GM18520 (cell line): ENCODE data around the gene CEP112.

ENCODE experiments used
- ATAC-seq: cut with Tn5 transposase; IDR thresholded peaks from one replicate; pipeline ENCODE4 v1.9.1; 2021; ENCODE audit not compliant: unreplicated experiment

Gene CEP112

DNA sequence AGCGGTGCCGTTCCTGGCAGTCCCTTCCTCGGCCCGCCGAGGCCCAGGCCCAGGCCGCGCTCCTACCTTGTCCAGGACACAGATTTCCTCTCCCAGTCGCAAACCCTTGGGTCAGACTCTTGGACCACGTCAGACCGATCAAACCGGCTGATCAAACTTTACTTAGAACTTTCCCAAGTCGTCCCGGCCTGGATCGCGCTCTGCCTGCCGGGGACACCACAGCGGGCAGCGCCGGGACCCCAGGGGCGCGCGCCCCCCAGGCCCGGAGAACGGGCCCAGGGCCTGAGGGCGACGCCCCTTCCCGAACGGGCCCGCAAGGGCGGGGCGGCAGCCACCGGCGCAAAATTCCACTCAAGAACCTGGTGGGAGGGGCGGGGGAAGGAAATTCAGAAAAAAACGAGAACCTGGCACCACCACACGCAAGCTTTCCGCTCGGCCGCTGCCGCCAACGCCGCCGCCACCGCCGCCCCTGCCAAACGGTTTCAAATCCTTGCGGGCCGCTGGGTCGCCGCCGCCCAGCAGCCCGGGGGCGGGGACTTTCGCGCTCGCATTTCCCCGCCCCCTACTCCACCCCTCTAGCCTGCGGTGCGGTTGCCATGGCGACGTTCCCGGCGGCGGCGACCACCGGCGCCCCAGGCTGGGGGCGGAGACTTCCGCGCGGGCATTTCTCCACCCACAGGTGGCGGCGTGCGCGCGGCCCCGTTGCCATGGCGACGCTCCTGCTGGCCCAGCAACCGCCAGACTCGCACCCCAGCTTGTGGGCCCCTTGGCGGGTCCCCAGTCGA lies at the start of gene CEP112:
Gene CEP112, minus strand, starts transcription at position 541 of the 785 bp plus-strand sequence.
- ATAC-seq: no peak

- ATAC-seq: no peak
Measured at GRCh38 chr17:66240630-66241029, 48.7 kb upstream of the CEP112 start.

- ATAC-seq: no peak
Measured at GRCh38 chr17:66240013-66240412, 48.1 kb upstream of the CEP112 start.

- no peak for ATAC-seq
Measured at GRCh38 chr17:66235377-66235994, 43.6 kb upstream of the CEP112 start.

GRCh38 chr17:66234611-66235010 lies 42.7 kb upstream of the CEP112 start:
- ATAC-seq: no peak

DNA sequence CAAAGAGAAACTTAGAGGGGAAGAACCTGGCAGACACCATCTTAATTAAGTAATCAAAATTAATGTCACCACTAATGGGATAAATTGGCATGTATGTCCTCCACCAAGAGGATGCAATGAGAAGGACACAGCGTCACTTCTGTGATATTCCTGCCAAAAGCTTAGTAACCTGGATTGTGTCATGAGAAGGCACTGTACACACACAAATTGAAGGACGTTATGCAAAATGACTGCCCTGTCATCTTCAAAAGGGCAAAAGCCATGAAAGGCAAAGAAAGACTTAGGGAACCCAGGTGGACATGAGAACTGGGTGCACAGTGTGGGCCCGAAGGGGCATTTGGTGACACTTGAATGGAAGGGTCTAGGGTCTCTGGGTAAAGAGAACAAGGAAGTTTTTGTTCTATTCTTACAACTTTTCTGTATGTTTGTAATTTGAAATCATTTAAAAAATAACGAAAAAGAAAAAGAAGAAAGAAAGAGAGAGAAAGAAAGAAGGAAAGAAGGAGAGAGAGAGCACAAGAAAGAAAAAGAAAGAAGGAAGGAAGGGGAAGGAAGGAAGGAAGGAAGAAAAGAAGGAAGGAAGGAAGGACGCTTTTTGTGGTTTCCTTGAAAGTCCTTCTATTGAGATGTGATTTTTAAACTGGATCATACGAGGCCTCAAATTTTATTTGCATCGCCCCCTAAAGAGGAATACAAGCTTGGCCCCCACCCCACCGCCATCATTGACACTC lies 41.3 kb upstream of the CEP112 start:
- no peak for ATAC-seq

GRCh38 chr17:66230922-66231591 lies 39.1 kb upstream of the CEP112 start:
- ATAC-seq: no peak

DNA sequence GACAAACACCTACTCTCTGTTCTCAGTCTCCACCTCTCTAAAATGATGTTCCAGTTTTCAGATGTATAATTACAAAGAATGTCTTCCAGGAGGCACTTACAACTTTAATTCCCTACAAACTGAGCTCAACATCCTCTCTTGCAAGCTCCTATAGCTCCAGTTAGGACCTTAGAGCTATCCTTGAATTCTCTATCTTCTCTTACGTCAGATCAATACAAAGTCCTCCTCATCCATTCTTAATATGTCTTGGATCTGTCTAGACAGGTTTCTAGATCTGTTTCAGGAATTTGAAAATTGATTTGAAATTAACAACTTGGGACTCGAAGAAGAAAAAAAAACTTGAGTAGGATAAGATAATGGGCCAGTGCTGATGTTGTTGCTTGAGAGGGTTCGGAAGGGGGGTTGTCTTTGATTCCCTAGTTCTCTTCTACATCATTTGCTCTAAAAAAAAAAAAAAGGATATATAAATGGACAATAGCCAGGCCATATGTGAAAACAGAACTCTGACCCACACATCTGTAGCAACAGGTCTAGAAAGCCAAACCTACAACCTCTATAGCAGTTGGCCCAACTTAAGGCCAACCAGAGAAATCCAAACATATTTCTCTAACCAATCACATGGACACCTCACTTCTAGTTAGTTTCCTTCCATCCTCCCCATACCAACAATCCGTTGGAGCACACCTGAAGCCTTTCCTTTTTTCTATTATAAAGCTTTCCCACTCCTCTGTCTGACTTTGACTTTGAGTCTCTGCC lies 38.0 kb upstream of the CEP112 start:
- no peak for ATAC-seq

- no peak for ATAC-seq
Measured at GRCh38 chr17:66228887-66229782, 37.2 kb upstream of the CEP112 start, which contains the start of gene APOH. Gene APOH (minus strand): TSS chr17:66229415. CDS start chr17:66229379, 36 bp downstream.

DNA sequence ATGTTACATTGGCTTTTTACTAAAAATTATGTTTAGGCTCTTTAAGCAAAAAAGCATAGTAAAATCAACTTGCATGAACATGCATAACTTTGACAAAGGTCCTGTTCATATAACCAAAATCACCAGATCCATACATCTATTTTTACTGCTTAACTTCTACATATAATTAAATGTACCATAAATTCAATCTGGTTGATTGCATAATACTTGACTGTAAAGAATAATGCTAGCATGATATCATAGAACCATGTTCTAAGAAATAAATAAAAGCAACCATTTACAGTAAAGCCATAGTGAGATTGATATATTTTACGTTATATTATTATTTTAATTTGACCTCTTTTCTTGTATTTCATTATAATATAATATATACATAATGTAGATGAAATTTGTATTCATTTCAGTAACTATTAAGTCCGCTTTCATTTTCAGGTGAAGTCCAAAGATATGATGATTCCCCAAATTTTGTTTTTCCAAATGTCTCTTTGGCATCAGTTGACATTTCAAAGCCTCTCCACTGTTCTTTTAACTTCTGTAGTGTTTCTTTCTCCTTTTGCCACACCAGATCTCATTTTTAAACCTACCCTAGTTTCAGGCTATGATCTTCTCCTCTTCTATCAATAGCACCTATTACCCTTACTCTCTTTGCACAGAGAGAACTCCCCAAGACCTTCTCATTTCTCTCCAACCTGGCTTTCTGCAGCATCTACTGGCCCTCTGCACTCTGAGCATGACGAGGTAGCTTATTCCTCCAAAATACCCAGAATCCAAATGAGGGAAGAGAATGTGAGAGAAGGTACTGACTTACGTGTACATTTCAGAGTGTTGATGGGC lies 35.5 kb upstream of the CEP112 start:
- ATAC-seq: no peak

- no peak for ATAC-seq
Measured at GRCh38 chr17:66222798-66223350, 30.9 kb upstream of the CEP112 start.

DNA sequence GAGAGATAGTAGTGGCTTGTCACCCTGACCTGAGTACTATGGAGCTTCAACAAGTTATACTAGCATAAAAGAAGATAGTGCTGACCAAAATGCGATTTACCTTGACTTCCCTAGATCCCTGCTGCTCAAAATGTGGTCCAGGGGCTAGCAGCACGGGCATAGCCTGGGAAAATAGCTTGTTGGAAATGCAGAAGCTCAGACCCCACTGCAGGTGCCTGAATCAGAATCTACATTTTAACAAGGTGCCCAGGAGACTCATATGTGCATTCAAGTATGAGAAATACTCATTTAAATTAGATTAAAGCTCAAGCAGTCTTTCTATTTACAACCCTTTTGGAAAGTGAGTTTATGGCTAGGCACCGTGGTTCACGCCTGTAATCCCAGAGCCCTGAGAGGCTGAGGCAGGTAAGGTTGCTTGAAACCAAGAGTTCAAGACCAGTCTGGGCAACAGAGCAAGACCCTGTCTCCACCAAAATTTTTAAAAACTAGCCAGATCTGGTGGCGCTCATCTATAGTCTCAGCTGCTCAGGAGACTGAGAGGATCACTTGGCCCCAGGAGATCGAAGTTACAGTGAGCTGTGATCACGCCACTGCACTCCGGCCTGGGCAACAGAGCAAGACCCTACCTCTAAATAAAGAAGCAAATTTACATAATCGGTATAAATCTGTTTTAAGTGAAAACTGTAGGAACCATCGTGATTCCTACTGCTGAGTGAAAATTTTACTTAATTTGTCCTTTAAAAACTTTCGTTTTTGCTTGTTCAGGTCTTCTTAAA lies 30.0 kb upstream of the CEP112 start:
- no peak for ATAC-seq

- no peak for ATAC-seq
Measured at GRCh38 chr17:66221343-66221742, 29.4 kb upstream of the CEP112 start.

DNA sequence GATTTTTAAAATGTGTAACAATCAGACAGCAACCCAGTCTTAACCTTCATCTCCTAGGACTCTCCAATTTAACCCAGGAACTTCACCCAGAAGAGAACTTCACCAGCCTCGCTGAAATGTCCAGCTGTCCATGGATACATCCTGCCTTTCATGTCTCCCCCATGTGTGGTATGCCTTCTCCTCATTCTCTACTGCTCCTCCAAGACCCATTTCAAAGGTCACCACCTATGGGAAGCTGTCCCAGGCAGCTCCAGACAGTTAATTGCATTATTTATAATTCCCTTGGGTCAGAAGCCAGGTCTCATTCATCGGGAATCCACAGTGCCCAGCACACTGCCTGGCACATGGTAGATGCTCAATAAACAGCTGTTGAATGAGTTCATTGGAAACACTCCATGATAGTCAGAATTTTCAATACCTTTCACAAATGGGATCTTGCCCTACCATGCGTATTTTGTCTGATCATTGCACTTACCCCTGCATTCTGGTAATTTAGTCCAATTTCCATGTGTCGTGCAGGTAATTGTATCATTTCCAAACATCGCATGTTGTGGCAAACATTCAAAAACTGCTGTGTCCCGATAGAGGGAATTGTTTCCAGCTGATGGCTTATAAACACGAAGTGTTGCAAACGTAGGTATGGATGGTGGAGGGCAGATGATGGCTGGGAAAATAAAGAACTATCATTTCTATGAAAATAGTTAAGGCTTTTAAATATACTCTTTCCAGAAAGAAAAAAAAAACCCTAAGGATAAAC lies 28.3 kb upstream of the CEP112 start:
- ATAC-seq: no peak

DNA sequence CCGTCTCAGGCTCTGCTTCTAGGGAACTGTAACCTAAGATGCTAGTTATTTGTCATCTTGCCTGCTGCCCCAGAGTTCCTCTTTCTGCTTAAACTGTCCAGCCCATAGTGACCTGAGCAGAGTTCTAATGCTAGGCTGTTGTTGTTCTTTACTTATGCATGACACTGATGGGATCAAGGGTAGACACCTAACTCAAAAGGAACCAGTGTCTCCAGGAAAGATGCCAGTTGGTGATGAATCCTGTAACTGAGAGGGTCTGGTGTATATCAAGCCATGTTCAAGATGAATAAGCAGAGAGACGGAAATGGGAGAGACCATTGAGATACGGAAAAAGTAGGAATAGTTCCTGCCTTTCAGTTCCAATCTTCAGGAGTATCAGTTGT lies 23.6 kb upstream of the CEP112 start:
- no peak for ATAC-seq

DNA sequence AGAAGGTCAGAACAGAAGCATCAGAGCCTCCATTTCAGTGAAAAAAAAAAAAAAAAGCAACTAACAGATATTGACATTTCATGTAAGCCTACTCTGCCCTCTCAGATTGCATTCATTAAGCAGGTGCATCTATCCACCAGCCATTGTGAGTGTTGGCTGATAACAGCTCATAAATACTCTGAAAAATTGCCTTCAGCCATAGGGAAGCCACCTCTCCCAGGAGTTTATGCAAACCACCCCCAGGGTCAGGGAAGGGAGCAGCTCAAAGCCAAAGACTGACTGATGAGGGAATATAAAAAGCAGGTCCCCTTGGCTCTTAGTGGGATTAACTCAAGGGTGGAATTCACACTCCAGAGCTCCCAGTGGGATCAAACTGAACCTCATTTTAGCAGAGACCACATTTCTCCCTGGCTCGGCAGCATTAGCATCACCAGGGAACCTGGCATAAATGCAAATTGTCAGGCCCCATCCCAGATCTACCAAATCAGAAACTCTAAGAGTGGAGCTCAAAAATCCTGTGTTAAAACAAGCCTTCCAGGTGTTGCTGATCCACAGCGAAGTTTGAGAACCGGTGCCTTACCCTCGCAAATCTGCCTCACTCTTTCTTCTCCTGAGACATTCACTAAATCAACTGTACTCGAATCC lies 23.1 kb upstream of the CEP112 start:
- no peak for ATAC-seq
